Gastrocnemius medialis (tissue), 4 donors: ENCODE data around the gene LRRC56. TPM values are rescaled to one million over a fixed set of nuclear protein-coding genes. Genes with fewer than 3 reads are reported as not detected.
A peak's percentile ranks its signal among the peaks of the same experiment; 100 is the strongest.

Experiments used
- ATAC-seq, 2 donors: fragments of 150-250 bp; one replicate each; pipeline ENCODE4 v1.9.1; 2016
- DNase-seq, 2 donors: peaks; one replicate each; pipeline ENCODE4 v3.0.0-alpha.2; 2019
- H3K27ac ChIP-seq, 4 donors: fragments of 200-600 bp; sonication (generic); 1 replicate in 1 of 4; 2 replicates in 3 of 4; pipeline ENCODE4 v1.5.1; 2016 to 2018; ENCODE audit warnings: mild to moderate bottlenecking in 2 of 4, moderate library complexity in 1 of 4
- H3K27me3 ChIP-seq, 3 donors: fragments of 200-600 bp; sonication (generic) in 2 of 3; 1 replicate in 1 of 3; 2 replicates in 2 of 3; pipeline versions ENCODE4 v1.5.1 to v1.6.0; 2016 to 2019; ENCODE audit warnings: mild to moderate bottlenecking in 1 of 3, moderate library complexity in 1 of 3
- H3K36me3 ChIP-seq, 2 donors: fragments of 200-600 bp; sonication (generic) in 1 of 2; one replicate each; pipeline ENCODE4 v1.5.1; 2017 to 2018
- H3K4me1 ChIP-seq, 2 donors: fragments of 200-600 bp; sonication (generic) in 1 of 2; one replicate each; pipeline ENCODE4 v1.5.1; 2016 to 2017; ENCODE audit warnings: mild to moderate bottlenecking in 2 of 2
- H3K4me3 ChIP-seq, 4 donors: fragments of 200-600 bp; sonication (generic) in 3 of 4; 1 replicate in 1 of 4; 2 replicates in 3 of 4; pipeline ENCODE4 v1.5.1; 2016 to 2019; ENCODE audit warnings: mild to moderate bottlenecking in 2 of 4
- H3K9me3 ChIP-seq, 3 donors: fragments of 200-600 bp; sonication (generic) in 2 of 3; 1 replicate in 1 of 3; 2 replicates in 2 of 3; pipeline ENCODE4 v1.5.1; 2016 to 2019
- CTCF ChIP-seq, 5 experiments: fragments of 450-650 bp in 3 of 5; fragments of 200-600 bp in 2 of 5; sonication (generic) in 2 of 5; IDR thresholded peaks in 4 of 5; conservative IDR thresholded peaks in 1 of 5; 1 replicate in 4 of 5; 2 replicates in 1 of 5; pipeline ENCODE4 v1.5.1; 2016 to 2019; ENCODE audit warnings: antibody characterized with exemption in 5 of 5, mild to moderate bottlenecking in 3 of 5, moderate library complexity in 3 of 5
- POLR2A ChIP-seq, 2 donors: fragments of 450-650 bp; IDR thresholded peaks; one replicate each; pipeline ENCODE4 v1.6.1; 2017; ENCODE audit warnings: antibody characterized with exemption in 2 of 2, mild to moderate bottlenecking in 2 of 2, moderate library complexity in 2 of 2
- in situ Hi-C, 4 donors: fragments of 200-750 bp; cut with MboI; loops; one replicate each; pipeline versions ENCODE4 v1.15.0 to v1.8.0; 2017; ENCODE audit warnings: low sequenced_read_pairs in 4 of 4
- intact Hi-C: fragments of 100-400 bp; cut with DNase I; formaldehyde crosslinking; loops from one replicate; pipeline ENCODE4 v1.15.1; 2023; ENCODE audit warnings: low total_unique reads
- total RNA-seq, 4 donors: library from RNA; depleted of rRNA; stranded (reverse); fragments of >200 nt; gene quantifications; one replicate each; pipeline versions ENCODE4 v1.1.0 to v1.2.3, GENCODE V29; 2016

The LRRC56 gene
- total RNA-seq, 4 donors from 2014 or later = 0.29 to 0.36 TPM; not detected in 2

DNA sequence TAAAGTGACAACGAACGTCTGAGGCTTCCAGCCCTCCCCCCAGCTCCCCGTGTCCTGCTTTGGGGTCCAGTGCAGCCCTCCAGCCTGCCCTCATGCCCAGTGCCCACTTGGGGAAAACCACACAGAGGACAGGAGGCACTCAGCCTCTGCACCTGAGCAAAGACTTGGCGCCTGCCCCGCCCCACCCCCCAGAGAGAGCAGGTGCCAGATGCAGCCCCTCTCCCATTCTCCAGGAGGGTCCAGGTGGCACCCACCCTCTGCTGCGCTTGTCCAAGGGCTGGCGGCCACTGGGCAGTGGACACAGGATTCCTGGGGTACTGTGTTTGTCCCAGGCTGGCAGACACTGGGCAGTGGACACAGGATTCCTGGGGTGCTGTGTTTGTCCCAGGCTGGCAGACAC lies 46.0 kb upstream of the LRRC56 start:
- no peaks in the 10 kb centered on the region for H3K4me1 ChIP-seq
- TF ChIP-seq CTCF (IDR thresholded peaks at IDR 0.05 in 4 of 5, conservative IDR thresholded peaks at IDR 0.05 in 1 of 5) = no peak
- no peak for TF ChIP-seq POLR2A (IDR thresholded peaks at IDR 0.05)
- ATAC-seq (no peak), DNase-seq (no peak)
- in situ Hi-C loops (no loop called here), intact Hi-C loops (no loop called here)
- H3K27me3 ChIP-seq = no peaks in the 10 kb centered on the region
- H3K27ac ChIP-seq = no peak overlapping the region
- H3K9me3 ChIP-seq = no peaks in the 10 kb centered on the region
- H3K36me3 ChIP-seq = peaks cover 0 to 45% of the 10 kb centered on the region in 2 donors
- H3K4me3 ChIP-seq = no peak overlapping the region

- DNase-seq = no peak
- intact Hi-C loops = no loop called here
- H3K9me3 ChIP-seq = no peaks in the 10 kb centered on the region
- no peak for ATAC-seq
- H3K36me3 ChIP-seq = peaks cover 0 to 58% of the 10 kb centered on the region in 2 donors
- H3K4me3 ChIP-seq = no peak overlapping the region
- no peak for TF ChIP-seq CTCF (IDR thresholded peaks at IDR 0.05 in 4 of 5, conservative IDR thresholded peaks at IDR 0.05 in 1 of 5)
- no peak for TF ChIP-seq POLR2A (IDR thresholded peaks at IDR 0.05)
- H3K27ac ChIP-seq = no peak overlapping the region
- no peaks in the 10 kb centered on the region for H3K27me3 ChIP-seq
- H3K4me1 ChIP-seq = no peaks in the 10 kb centered on the region
- in situ Hi-C loops = no loop called here
These were observed 44.7 kb upstream of the LRRC56 start for GRCh38 chr11:492427-493226.

GRCh38 chr11:494761-495536 lies 42.4 kb upstream of the LRRC56 start:
- intact Hi-C loops (no loop called here), in situ Hi-C loops (no loop called here)
- Histone ChIP-seq H3K36me3 (peaks cover 4 to 76% of the 10 kb centered on the region in 2 donors), H3K27ac (peak overlapping the region in 1 of 4 donors; percentile 31), H3K4me3 (no peak overlapping the region), H3K4me1 (no peaks in the 10 kb centered on the region), H3K9me3 (no peaks in the 10 kb centered on the region), H3K27me3 (no peaks in the 10 kb centered on the region)
- peak in 1 of 2 donors; percentile 59 for ATAC-seq
- peak in 1 of 2 donors; percentile 54 for DNase-seq
- TF ChIP-seq POLR2A (IDR thresholded peaks at IDR 0.05) = no peak
- TF ChIP-seq CTCF (IDR thresholded peaks at IDR 0.05 in 4 of 5, conservative IDR thresholded peaks at IDR 0.05 in 1 of 5) = no peak

DNA sequence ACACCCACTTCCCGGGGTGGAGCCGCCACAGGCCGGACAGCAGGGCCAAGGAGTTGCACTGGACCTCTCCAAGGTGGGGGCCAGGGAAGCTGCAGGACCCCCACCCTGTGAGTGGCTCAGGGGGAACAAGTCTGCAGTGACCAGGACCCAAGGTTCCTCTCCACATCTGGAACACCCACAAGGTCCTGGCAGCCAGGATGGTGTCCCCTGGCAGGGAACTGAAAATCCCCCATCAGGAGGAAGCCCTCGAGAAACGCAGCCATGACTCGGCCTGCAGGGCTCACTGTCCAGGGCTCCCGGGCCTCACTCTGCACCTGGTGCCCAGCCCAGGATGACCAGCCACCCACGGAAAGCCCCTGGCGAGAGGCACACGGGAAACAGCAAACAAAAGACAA lies 41.8 kb upstream of the LRRC56 start:
- DNase-seq = no peak
- intact Hi-C loops = no loop called here
- Histone ChIP-seq H3K36me3 (peaks cover 4 to 76% of the 10 kb centered on the region in 2 donors), H3K9me3 (no peaks in the 10 kb centered on the region), H3K27ac (peak overlapping the region in 1 of 4 donors; percentile 31), H3K27me3 (no peaks in the 10 kb centered on the region), H3K4me3 (no peak overlapping the region), H3K4me1 (no peaks in the 10 kb centered on the region)
- in situ Hi-C loops = no loop called here
- TF ChIP-seq CTCF (IDR thresholded peaks at IDR 0.05 in 4 of 5, conservative IDR thresholded peaks at IDR 0.05 in 1 of 5) (no peak), POLR2A (IDR thresholded peaks at IDR 0.05) (no peak)
- ATAC-seq = no peak
